GM18909 (cell line): ENCODE data around the gene HMHB1.

Experiments used
- ATAC-seq: cut with Tn5 transposase; IDR thresholded peaks from one replicate; pipeline ENCODE4 v1.9.1; 2021; ENCODE audit warnings: mild to moderate bottlenecking; ENCODE audit not compliant: unreplicated experiment, poor library complexity

HMHB1 gene

GRCh38 chr5:143812085-143812705 lies at the start of gene HMHB1:
Gene HMHB1, plus strand, starts transcription at chr5:143812161.
- peak; percentile 69 for ATAC-seq

- no peak for ATAC-seq
Measured at GRCh38 chr5:143762636-143763220, 49.2 kb upstream of the HMHB1 start.

GRCh38 chr5:143767162-143767561 lies 44.8 kb upstream of the HMHB1 start:
- ATAC-seq: no peak

- ATAC-seq: no peak
Measured at GRCh38 chr5:143769026-143769786, 42.8 kb upstream of the HMHB1 start.

DNA sequence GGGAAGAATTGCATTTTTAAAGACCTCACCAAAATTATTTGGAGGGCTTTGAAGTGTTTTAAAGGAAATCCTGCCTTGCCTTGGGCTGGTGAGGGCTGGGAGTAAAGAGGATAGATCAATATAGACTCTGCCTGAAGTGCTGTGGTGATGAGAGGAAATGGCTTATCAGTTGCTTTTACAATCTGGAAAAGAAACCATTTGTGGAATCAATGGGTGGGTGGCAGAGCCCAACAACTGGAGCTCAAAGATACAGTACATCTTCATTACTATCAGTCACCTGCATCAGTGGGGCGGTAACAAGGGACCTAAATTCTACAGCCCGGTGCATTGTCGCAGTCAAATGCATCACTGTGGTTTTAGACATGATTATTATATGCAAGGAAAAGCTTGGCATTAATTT lies 41.5 kb upstream of the HMHB1 start:
- ATAC-seq: no peak

DNA sequence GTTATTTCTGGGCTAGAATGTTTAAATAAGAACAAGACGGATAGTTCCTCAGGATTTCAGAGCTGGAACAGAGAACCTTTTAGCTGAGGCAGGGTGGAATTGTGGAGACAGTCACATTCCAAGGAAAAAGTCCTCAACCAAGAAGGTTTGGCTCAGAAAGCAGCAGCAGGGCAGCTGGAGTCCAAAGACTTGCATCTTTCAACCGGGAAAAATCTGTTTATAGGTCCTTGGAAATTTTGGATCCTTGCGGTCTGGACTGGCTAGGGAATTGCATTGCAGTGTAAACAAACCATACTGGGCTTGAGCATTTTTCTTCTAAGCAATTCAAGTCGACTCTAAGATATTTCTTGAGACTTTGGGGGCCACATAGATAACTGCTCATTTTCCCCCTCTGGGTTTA lies 40.8 kb upstream of the HMHB1 start:
- no peak for ATAC-seq

DNA sequence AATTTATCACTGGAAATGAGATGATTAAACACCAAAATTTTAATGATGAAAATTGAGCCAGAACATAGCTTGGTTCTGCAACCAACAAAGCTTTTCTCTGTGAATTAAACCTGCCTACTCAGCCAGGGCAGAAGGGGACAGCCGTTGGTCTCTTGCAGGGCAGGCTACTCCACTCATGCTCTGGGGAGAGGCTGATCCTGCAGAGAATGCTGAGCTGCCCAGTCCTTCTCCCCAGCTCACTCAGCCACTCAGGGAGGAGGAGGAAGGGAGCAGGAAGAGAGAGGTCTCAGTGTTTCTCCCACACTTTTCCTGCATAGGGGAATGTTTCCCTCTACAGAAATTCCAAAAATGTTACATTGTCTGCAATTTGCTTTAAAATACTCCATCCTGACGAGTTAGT lies 40.4 kb upstream of the HMHB1 start:
- ATAC-seq: no peak

DNA sequence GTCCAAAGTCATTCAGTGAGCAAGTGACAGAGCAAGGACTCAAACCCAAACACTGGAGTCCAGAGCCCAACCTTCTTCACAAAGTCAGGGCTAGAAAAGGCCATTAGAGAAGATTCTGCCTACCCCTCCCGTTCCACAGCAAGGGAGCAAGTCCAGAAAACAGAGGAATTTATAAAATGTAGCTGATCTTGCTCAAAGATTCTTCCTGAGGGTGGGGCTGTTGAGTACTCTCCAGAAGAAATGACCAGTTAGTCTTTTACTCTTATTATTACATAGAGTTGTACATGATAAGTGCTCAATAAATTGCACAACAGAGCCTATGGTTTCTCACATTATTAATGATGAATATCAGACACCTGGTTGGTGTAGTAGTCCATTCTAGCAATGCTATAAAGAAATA lies 39.3 kb upstream of the HMHB1 start:
- ATAC-seq: no peak

DNA sequence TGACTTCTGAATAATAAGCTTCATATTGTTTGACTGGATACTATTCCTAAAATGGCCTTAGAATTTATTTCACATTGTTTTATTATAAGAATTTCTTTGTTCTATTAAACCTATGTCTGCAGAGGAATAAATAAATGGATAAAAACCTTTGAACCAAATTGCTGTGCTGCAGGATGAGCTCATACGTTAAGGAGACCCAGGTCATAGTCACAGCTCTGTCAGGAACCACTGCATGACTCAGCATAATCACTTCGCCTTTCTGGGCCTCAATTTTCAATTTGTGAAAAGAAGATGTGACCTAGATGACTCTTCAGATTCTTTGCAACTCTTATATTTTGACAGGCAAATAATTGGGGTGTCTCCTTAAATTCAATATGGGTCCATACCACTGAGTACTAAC lies 36.7 kb upstream of the HMHB1 start:
- ATAC-seq: no peak

- ATAC-seq: no peak
Measured at GRCh38 chr5:143776951-143777350, 35.0 kb upstream of the HMHB1 start.

DNA sequence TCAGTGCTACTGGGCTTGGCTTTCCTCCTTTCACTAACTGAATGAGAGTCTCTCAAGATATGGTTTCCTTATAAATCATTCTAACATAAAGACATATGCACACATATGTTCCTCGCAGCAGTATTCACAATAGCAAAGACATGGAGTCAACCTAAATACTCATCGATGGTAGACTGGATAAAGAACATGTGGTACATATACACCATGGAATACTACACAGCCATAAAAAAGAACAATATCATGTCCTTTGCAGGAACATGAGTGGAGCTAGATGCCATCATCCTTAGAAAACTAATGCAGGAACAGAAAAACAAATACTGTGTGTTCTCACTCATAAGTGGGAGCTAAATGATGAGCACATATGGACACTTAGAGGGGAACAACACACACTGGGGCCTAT lies 32.5 kb upstream of the HMHB1 start:
- ATAC-seq: no peak

GRCh38 chr5:143781993-143782520 lies 29.9 kb upstream of the HMHB1 start:
- no peak for ATAC-seq

- ATAC-seq: no peak
Measured at GRCh38 chr5:143782588-143783386, 29.2 kb upstream of the HMHB1 start.

- ATAC-seq: no peak
Measured at GRCh38 chr5:143788401-143788800, 23.6 kb upstream of the HMHB1 start.

DNA sequence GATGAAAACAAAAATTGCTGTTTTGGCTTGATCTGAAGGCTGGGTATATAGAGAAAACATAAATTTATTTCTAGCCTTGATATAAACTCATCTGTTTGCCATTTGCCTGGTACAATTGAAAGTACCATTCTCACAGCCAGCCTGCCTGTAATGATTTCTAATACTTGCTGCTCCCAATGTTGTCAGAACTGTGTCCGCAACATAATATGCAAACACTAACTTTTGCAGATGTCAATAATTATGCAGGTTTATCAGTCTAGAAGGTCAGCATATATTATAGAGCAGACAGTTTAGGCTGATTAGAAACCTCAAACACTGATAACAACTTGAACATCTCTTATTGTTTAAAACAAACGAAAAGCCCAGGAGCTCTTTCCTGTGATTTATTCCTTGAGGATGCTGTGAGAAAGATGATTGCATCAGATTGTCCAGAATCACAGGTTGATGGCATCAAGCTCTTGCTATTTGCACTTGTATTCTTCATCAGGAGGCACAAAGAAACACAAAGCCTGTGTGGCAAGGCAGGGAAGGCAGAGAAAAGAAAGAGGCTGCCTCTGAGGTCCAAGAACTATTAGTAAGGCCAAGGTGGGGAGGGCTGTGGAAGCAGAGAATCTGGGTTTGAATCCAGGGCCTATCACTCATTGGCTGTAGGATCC lies 21.4 kb upstream of the HMHB1 start:
- ATAC-seq: no peak

- ATAC-seq: peak; percentile 73
Measured at GRCh38 chr5:143791848-143792731, 19.9 kb upstream of the HMHB1 start.

DNA sequence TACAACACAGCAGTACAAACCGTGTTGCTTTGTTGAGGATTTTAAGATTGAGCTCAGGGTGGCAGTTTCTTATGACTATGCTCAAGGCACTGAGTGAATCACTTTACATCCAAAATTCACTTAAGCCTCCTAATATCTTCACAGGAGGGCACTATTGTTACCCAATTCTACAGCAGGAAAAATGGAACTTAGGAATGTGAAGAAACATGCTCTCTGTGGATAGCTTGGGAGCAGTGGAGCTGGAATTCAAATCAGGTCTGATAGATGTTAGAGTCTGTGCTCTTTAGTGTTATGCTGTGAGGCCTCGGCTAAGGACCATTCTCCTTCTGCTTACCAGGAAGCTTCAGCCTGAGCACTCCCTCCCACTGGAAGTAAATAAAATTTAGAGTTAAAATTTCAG lies 18.7 kb upstream of the HMHB1 start:
- ATAC-seq: no peak

GRCh38 chr5:143796125-143796524 lies 15.8 kb upstream of the HMHB1 start:
- no peak for ATAC-seq

- ATAC-seq: no peak
Measured at GRCh38 chr5:143796753-143797152, 15.2 kb upstream of the HMHB1 start.
